DND-41 (cell line): ENCODE results near the gene LHX4.

Experiments
- CTCF ChIP-seq: IDR thresholded peaks from 2 replicates; pipeline ENCODE4 v1.5.1; 2012; ENCODE audit warnings: borderline replicate concordance, low read length, moderate library complexity, mild to moderate bottlenecking; ENCODE audit not compliant: poor library complexity, severe bottlenecking; ENCODE audit errors: extremely low read depth
- EZH2 ChIP-seq: IDR thresholded peaks from 3 replicates; pipeline ENCODE4 v1.6.1; 2012; ENCODE audit warnings: borderline replicate concordance, low read depth, mild to moderate bottlenecking, moderate library complexity, low read length, inconsistent platforms; ENCODE audit not compliant: severe bottlenecking

DNA sequence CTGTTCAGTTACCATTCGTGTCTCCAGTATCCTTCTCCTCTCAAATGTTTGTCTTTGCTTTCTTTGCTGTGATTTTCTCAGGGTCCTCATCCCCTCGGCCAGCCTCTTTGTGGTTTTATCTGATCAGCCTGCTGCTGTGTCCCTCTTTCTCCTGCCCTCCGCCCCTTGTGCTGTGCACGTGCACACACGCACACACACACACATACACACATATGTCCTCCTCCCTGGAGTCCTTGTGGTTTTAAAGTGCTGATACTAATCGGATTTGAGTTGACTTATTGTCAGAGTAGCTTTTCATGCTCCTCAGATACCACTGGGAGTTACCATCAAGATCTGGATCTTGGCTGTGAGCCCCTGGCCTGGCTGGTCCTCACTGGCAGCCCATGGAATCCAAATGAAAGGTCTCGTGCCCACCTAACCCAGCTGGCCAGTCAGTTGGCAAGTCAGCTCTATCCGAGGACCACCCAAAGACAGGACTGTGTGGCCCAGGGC, 41.3 kb upstream of the LHX4 start:
- TF ChIP-seq CTCF (no peak), EZH2 (no peak)
